Liver (tissue), 3 donors: Measurements from ENCODE around the gene RPS2.

Experiments
- CTCF ChIP-seq: fragments of 150-350 bp; IDR thresholded peaks from 2 replicates; pipeline ENCODE4 v1.5.1; 2017; ENCODE audit warnings: improper control_type of control experiment, low read depth, low read length; ENCODE audit not compliant: missing input control
- EGR1 ChIP-seq, 2 donors: IDR thresholded peaks; 2 replicates each; pipeline ENCODE4 v1.6.1; 2016 to 2018; ENCODE audit warnings: antibody characterized with exemption in 2 of 2, low read depth in 2 of 2
- FOXA1 ChIP-seq: IDR thresholded peaks from 2 replicates; pipeline ENCODE4 v1.6.1; 2016; ENCODE audit warnings: antibody characterized with exemption
- FOXA2 ChIP-seq: IDR thresholded peaks from 2 replicates; pipeline ENCODE4 v1.6.1; 2016; ENCODE audit warnings: antibody characterized with exemption
- GABPA ChIP-seq, 2 donors: IDR thresholded peaks in 1 of 2; conservative IDR thresholded peaks in 1 of 2; 2 replicates each; pipeline ENCODE4 v1.6.1; 2016; ENCODE audit warnings: antibody characterized with exemption in 2 of 2, mild to moderate bottlenecking in 1 of 2, moderate library complexity in 1 of 2
- JUND ChIP-seq, 2 donors: IDR thresholded peaks; 2 replicates each; pipeline ENCODE4 v1.6.1; 2016; ENCODE audit warnings: antibody characterized with exemption in 2 of 2
- RAD21 ChIP-seq, 2 donors: IDR thresholded peaks; 2 replicates each; pipeline ENCODE4 v1.6.1; 2016; ENCODE audit warnings: antibody characterized with exemption in 2 of 2, mild to moderate bottlenecking in 2 of 2
- REST ChIP-seq: IDR thresholded peaks from 2 replicates; pipeline ENCODE4 v1.6.1; 2016; ENCODE audit warnings: antibody characterized with exemption, mild to moderate bottlenecking
- TAF1 ChIP-seq: conservative IDR thresholded peaks from 2 replicates; pipeline ENCODE4 v1.6.1; 2016; ENCODE audit warnings: antibody characterized with exemption, mild to moderate bottlenecking
- TF ChIP-seq, protein P1 (sequence below): IDR thresholded peaks from 2 replicates; pipeline ENCODE4 v1.6.1; 2016; ENCODE audit warnings: antibody characterized with exemption
- TF ChIP-seq, protein P2 (sequence below): IDR thresholded peaks from 2 replicates; pipeline ENCODE4 v1.6.1; 2016; ENCODE audit warnings: antibody characterized with exemption
- donor health status: healthy.
- donor health status: healthy.

DNA sequence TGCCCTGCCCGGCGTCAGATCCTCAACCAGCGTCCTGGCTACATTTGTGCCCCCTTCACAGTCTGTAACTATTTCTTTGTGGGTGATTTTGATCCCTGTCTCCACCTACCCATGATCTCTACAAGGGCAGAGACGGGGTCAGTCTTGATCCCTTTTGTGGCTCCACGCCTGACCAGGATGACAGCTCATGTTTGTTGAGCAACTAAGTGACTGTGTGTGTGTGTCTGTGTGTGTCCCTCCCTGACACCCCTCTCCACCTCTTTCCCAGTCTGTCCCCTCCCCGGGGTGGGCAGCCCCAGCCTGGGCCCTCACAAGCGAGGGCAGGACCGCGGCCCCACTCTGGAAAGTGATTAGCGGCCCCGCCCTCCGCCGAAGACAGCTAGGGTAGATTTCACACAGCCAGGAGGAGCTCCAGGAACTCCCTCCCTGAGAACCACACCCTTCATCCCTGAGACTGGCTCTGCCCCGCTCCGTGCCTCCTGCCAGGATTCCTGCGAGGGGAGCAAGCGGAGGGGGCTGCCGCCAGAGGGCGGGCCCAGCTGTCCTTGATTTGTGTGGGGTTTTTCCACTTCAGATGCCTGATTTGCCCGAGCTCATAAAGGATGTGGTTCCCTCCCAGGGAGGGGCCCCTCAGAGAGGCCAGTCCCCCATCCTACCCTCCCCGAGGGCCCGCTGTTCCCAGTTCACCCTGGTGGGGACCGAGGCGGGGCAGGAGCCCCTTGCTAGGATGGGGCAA is 41.2 kb downstream of the RPS2 start:
- no peak for TF ChIP-seq GABPA (IDR thresholded peaks at IDR 0.05 in 1 of 2, conservative IDR thresholded peaks at IDR 0.05 in 1 of 2)
- TF ChIP-seq CTCF: no peak
- no peak for TF ChIP-seq TAF1
- TF ChIP-seq RAD21 (IDR thresholded peaks at IDR 0.05): no peak
- no peak for TF ChIP-seq JUND (IDR thresholded peaks at IDR 0.05)
- no peak for TF ChIP-seq FOXA2
- no peak for TF ChIP-seq EGR1 (IDR thresholded peaks at IDR 0.05; ENCODE audit: low read depth in 2 of 2)
- TF ChIP-seq, protein P1, sequence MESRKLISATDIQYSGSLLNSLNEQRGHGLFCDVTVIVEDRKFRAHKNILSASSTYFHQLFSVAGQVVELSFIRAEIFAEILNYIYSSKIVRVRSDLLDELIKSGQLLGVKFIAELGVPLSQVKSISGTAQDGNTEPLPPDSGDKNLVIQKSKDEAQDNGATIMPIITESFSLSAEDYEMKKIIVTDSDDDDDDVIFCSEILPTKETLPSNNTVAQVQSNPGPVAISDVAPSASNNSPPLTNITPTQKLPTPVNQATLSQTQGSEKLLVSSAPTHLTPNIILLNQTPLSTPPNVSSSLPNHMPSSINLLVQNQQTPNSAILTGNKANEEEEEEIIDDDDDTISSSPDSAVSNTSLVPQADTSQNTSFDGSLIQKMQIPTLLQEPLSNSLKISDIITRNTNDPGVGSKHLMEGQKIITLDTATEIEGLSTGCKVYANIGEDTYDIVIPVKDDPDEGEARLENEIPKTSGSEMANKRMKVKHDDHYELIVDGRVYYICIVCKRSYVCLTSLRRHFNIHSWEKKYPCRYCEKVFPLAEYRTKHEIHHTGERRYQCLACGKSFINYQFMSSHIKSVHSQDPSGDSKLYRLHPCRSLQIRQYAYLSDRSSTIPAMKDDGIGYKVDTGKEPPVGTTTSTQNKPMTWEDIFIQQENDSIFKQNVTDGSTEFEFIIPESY: no peak
- TF ChIP-seq, protein P2, sequence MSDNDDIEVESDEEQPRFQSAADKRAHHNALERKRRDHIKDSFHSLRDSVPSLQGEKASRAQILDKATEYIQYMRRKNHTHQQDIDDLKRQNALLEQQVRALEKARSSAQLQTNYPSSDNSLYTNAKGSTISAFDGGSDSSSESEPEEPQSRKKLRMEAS: no peak
- TF ChIP-seq REST: no peak
- TF ChIP-seq FOXA1: no peak
